Measurements from ENCODE around the gene PARP12. TPM values are rescaled to one million over a fixed set of nuclear protein-coding genes. Genes with fewer than 3 reads are reported as not detected.
A peak's percentile ranks its signal among the peaks of the same experiment; 100 is the strongest.

Gene PARP12
- total and polyA plus RNA-seq, 2 of the 13 experiments (the other 11 are each of a cell fraction or from before 2014, with no cell fraction given): 15.5 to 35.2 TPM

- Histone ChIP-seq H3K27ac (ENCODE audit: extremely low read length, insufficient read depth, low read length) (no peak overlapping the region), H3K4me1 (ENCODE audit: insufficient read depth, low read length) (peaks cover 45% of the 10 kb centered on the region), H3K4me2 (ENCODE audit: low read depth, low read length) (no peak overlapping the region), H2AFZ (ENCODE audit: low read length) (no peak overlapping the region), H3K79me2 (ENCODE audit: insufficient read depth, low read length) (no peaks in the 10 kb centered on the region), H4K20me1 (ENCODE audit: insufficient read depth, low read length) (no peaks in the 10 kb centered on the region; the same call in 1 of the 2 replicates), H3K36me3 (replicated peaks in 1 of 2; ENCODE audit: control insufficient read depth in 1 of 2, insufficient read depth in 2 of 2, low read length in 2 of 2) (no peaks in the 10 kb centered on the region), H3K9me3 (ENCODE audit: low read length) (no peaks in the 10 kb centered on the region), H3K4me3 (replicated peaks in 1 of 3; ENCODE audit: insufficient read depth in 1 of 3, low read depth in 2 of 3, low read length in 3 of 3) (no peak overlapping the region), H3K27me3 (ENCODE audit: control insufficient read depth in 1 of 2, insufficient read depth in 2 of 2, low read length in 2 of 2) (peaks cover 0 to 7% of the 10 kb centered on the region in 2 experiments; a peak in 1 of 5 replicates), H3K9ac (ENCODE audit: insufficient read depth, low read depth, low read length) (no peak overlapping the region)
- WGBS (ENCODE audit: low lambda C conversion rate): 73% methylated on average over 13 of the region's 13 CpGs
- TF ChIP-seq FIP1L1 (IDR thresholded peaks at IDR 0.05; ENCODE audit: borderline replicate concordance, insufficient read depth, low read depth, low read length) (no peak), SP2 (CRISPR knock-in tag; IDR thresholded peaks at IDR 0.05) (no peak), MAZ (IDR thresholded peaks at IDR 0.05; ENCODE audit: borderline replicate concordance, low read depth, low read length) (no peak), MAZ (CRISPR knock-in tag; IDR thresholded peaks at IDR 0.05; ENCODE audit: low read depth) (0 out of 2 replicates have a peak, but pooled peaks have one; percentile 7)
- no TSS peak for BruUV-seq (replicated peaks)
- ATAC-seq (no peak), DNase-seq (ENCODE audit: low spot score) (no peak), FAIRE-seq (no peak)
- intact Hi-C loops (cut with micrococcal nuclease; ENCODE audit: unreplicated experiment) (loop anchor here (2.0 to 5.0 kb wide), 2 partner anchors 71 to 264 kb away; no protein-coding TSS in a partner anchor), in situ Hi-C loops (cut with HindIII; ENCODE audit: extremely low pct_ligation_motif_present, low pct_unique_long_range_greater_than_20kb) (loop anchor here (25.0 kb wide), 1 partner anchor 259 kb away; no protein-coding TSS in a partner anchor)
- CTCF ChIA-PET (ENCODE audit: low intra/inter-chr PET ratio, low total read pairs): interaction anchor here (1.3 kb wide), 2 partner anchors 248 to 265 kb away, joined by 3 to 9 read pairs; no protein-coding TSS in a partner anchor
- POLR2A ChIA-PET: no interaction called here
These were observed 15.6 kb upstream of the PARP12 start for GRCh38 chr7:140078392-140078791.

- no TSS peak for BruUV-seq (replicated peaks)
- H3K9me3 ChIP-seq (ENCODE audit: low read length): no peaks in the 10 kb centered on the region
- peaks cover 39% of the 10 kb centered on the region for H3K4me1 ChIP-seq (ENCODE audit: insufficient read depth, low read length)
- H3K27ac ChIP-seq (ENCODE audit: extremely low read length, insufficient read depth, low read length): no peak overlapping the region
- H2AFZ ChIP-seq (ENCODE audit: low read length): no peak overlapping the region
- 33% methylated on average over 6 of the region's 6 CpGs for WGBS (ENCODE audit: low lambda C conversion rate)
- ATAC-seq: no peak
- no peak for DNase-seq (ENCODE audit: low spot score)
- H3K79me2 ChIP-seq (ENCODE audit: insufficient read depth, low read length): no peaks in the 10 kb centered on the region
- no peaks in the 10 kb centered on the region; the same call in 1 of the 2 replicates for H4K20me1 ChIP-seq (ENCODE audit: insufficient read depth, low read length)
- H3K36me3 ChIP-seq (replicated peaks in 1 of 2; ENCODE audit: control insufficient read depth in 1 of 2, insufficient read depth in 2 of 2, low read length in 2 of 2): no peaks in the 10 kb centered on the region
- H3K4me3 ChIP-seq (replicated peaks in 1 of 3; ENCODE audit: insufficient read depth in 1 of 3, low read depth in 2 of 3, low read length in 3 of 3): no peak overlapping the region
- H3K9ac ChIP-seq (ENCODE audit: insufficient read depth, low read depth, low read length): no peak overlapping the region
- in situ Hi-C loops (cut with HindIII; ENCODE audit: extremely low pct_ligation_motif_present, low pct_unique_long_range_greater_than_20kb) (loop anchor here (25.0 kb wide), 1 partner anchor 263 kb away; no protein-coding TSS in a partner anchor), intact Hi-C loops (cut with micrococcal nuclease; ENCODE audit: unreplicated experiment) (loop anchor here (5.0 kb wide), 1 partner anchor 67 kb away; no protein-coding TSS in a partner anchor)
- CTCF ChIA-PET (ENCODE audit: low intra/inter-chr PET ratio, low total read pairs): no interaction called here
- FAIRE-seq: no peak
- H3K27me3 ChIP-seq (ENCODE audit: control insufficient read depth in 1 of 2, insufficient read depth in 2 of 2, low read length in 2 of 2): peaks cover 0 to 8% of the 10 kb centered on the region in 2 experiments; a peak in 2 of 5 replicates
- POLR2A ChIA-PET: no interaction called here
- TF ChIP-seq ZNF12 (CRISPR knock-in tag; IDR thresholded peaks at IDR 0.05) (no peak), CCDC6 (CRISPR knock-in tag; IDR thresholded peaks at IDR 0.05) (no peak), ZBTB26 (CRISPR knock-in tag; IDR thresholded peaks at IDR 0.05; ENCODE audit: borderline replicate concordance) (no peak), FOXA1 (IDR thresholded peaks at IDR 0.05) (no peak), FOXA1 (CRISPR knock-in tag; IDR thresholded peaks at IDR 0.05) (no peak), MEF2D (CRISPR knock-in tag; IDR thresholded peaks at IDR 0.05) (no peak), STAG1 (CRISPR knock-in tag; IDR thresholded peaks at IDR 0.05) (no peak), ELF3 (CRISPR knock-in tag; IDR thresholded peaks at IDR 0.05) (no peak), TFDP1 (CRISPR knock-in tag; IDR thresholded peaks at IDR 0.05; ENCODE audit: borderline replicate concordance) (no peak)
- H3K4me2 ChIP-seq (ENCODE audit: low read depth, low read length): peak overlapping the region; percentile 26; the same call in 1 of the 2 replicates
These were observed 12.0 kb upstream of the PARP12 start for GRCh38 chr7:140074780-140075179.
